ENCODE measurements around the gene MMP24.
"Not testable (repeated sequence)": the region's sequence is repeated elsewhere in the genome, so short reads cannot be mapped to it uniquely, and the experiment has no call there.

Gene MMP24

DNA sequence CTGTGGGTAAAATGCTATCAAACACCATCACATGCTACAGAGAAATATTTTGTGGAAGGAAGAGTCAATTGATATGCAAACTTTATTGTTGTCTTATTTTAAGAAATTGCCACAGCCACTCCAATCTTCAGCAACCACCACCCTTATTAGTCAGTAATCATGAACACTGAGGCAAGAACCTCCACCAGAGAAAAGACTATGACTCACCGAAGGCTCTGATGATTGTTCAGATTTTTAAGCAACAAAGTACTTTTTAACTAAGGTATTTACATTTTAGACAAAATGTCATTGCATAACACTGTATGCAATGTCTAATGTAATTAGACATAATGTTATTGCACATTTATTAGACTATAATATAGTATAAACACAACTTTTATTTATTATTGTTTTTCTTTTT is 26.2 kb upstream of the MMP24 start:
- Mint-ChIP-seq H3K27ac (no peak overlapping the region), H3K4me3 (no peak overlapping the region), H3K4me1 (ENCODE audit: low read depth) (no peaks in the 10 kb centered on the region), H3K36me3 (ENCODE audit: low read depth) (peaks cover 9% of the 10 kb centered on the region), H3K27me3 (ENCODE audit: low read depth) (no peaks in the 10 kb centered on the region), H3K9me3 (peaks cover 17% of the 10 kb centered on the region)

DNA sequence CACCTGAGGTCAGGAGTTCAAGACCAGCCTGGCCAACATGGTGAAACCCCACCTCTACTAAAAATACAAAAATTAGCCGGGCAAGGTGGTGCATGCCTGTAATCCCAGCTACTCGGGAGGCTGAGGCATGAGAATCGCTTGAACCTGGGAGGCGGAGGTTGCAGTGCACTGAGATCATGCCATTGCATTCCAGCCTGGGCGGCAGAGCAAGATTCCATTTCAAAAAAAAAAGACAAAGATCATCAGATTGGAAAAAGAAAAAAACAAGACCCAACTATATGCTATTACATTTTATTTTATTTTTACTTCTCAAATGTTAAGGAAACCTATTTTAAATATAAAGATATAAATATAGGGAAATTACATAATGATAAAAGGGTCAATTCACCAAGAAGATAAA is 25.0 kb upstream of the MMP24 start:
- H3K27me3 Mint-ChIP-seq (ENCODE audit: low read depth); H3K4me1 Mint-ChIP-seq (ENCODE audit: low read depth); H3K27ac Mint-ChIP-seq; H3K36me3 Mint-ChIP-seq (ENCODE audit: low read depth); H3K4me3 Mint-ChIP-seq: not testable (repeated sequence)
- H3K9me3 Mint-ChIP-seq, result peaks cover 14% of the 10 kb centered on the region

DNA sequence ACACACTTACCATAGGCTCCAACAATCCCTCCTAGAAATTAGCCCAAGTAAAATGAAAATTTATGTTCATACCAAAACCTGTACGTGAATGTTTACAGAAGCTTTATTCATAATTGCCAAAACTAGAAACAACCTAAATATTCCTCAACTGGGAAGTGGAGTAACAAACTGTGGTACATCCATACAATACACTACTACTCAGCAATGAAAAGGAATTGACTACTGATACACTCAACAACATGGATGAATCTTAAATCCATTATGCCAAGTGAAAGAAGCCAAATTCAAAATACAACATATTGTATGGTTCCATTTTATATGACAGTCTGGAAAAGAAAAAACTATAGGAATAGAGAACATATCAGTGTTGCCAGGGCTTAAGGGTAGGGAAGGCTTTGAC is 19.7 kb upstream of the MMP24 start:
- Mint-ChIP-seq H3K9me3 (no peaks in the 10 kb centered on the region), H3K4me1 (ENCODE audit: low read depth) (no peaks in the 10 kb centered on the region), H3K27ac (no peak overlapping the region), H3K27me3 (ENCODE audit: low read depth) (no peaks in the 10 kb centered on the region), H3K36me3 (ENCODE audit: low read depth) (peaks cover 1% of the 10 kb centered on the region), H3K4me3 (no peak overlapping the region)

DNA sequence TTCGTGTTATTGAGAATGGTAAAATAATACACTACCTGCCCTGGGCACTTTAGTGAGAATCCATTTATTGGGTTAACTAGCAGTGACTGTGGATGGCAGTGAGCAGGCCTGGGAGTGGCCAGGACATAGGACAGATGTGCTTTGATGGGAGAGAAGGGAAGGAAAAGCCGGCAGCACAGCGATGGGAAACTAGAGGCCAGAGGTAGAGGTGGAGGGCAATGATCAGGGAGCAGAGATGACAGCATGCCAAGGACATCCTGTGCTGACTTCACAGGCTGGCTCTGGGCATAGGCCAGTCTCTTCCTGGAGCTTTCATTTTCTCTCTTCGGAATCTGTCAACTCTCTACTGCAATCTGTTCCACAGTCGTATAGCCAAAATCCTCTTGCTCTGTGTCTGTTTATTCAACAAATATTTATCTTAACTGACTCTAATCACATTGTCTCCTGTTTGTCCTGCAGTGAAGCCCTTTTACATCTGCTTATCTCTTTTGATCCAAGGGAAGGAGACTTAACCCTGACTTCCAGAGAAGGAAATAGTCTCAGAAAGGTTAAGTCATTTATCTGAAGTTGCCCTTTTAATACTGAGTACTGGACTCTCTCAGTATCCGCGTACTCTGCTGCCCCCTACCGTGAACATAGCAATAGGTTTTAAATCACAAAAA is 18.4 kb upstream of the MMP24 start:
- peaks cover 1% of the 10 kb centered on the region for H3K36me3 Mint-ChIP-seq (ENCODE audit: low read depth)
- no peaks in the 10 kb centered on the region for H3K27me3 Mint-ChIP-seq (ENCODE audit: low read depth)
- no peaks in the 10 kb centered on the region for H3K4me1 Mint-ChIP-seq (ENCODE audit: low read depth)
- no peak overlapping the region for H3K27ac Mint-ChIP-seq
- H3K9me3 Mint-ChIP-seq, result no peaks in the 10 kb centered on the region
- H3K4me3 Mint-ChIP-seq, result no peak overlapping the region

DNA sequence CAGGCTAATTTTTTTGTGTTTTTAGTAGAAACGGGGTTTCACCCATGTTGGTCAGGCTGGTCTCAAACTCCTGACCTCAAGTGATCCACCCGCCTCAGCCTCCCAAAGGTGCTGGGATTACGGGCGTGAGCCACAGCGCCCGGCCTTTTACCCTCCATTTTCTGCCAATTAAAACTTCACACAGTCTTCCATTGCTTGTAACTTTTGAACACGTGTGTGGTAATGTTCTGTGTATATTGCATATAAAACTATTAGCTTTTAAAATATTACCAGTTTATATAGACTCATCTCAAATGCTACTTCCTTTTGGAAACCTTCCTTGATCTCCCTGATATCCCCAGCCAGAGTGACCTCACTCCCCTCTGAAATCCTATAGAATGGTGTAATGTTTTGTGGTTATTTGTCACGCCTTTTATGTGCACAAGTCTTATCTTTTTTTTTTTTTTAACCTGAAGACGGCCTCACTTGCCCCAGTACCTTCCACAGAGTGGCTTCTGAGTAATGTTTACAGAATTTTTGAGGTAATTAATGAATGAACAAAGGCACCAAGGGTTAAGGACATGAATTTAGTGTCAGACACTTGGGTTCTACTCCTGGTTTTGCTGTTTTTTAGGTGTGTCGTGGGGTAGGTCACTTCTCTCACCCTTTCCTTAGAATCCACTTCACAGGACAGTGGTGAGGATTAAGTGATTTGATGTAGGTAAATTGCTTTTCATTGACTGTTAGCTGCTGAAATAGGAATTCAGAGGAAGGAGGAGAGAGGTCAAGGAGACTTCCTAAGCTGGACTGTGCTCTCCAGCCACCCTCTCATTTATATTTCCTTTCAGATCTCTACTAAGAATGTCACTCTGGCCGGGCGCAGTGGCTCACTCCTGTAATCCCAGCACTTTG is 11.2 kb upstream of the MMP24 start:
- H3K4me1 Mint-ChIP-seq (ENCODE audit: low read depth), result no peaks in the 10 kb centered on the region
- H3K36me3 Mint-ChIP-seq (ENCODE audit: low read depth), result no peaks in the 10 kb centered on the region
- H3K9me3 Mint-ChIP-seq, result no peaks in the 10 kb centered on the region
- H3K27me3 Mint-ChIP-seq (ENCODE audit: low read depth), result no peaks in the 10 kb centered on the region
- no peak overlapping the region for H3K4me3 Mint-ChIP-seq
- H3K27ac Mint-ChIP-seq, result no peak overlapping the region

DNA sequence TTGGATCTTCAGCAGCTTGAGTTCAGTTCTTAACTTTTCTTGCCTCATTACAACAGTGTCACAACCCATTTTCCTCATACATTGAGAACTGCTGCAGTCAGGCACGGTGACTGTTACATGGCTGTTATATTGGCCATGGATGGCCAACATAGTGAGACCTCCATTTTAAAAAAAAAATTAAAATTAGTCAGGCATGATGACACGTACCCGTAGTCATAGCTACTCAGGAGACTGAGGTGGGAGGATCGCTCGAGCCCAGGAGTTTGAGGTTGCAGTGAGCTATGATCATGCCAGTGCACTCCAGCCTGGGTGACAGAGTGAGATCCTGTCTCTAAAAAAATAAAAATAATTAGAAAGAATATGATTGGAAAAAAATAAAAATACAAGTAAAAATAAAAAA is 9.9 kb upstream of the MMP24 start:
- Mint-ChIP-seq H3K27ac (no peak overlapping the region), H3K36me3 (ENCODE audit: low read depth) (no peaks in the 10 kb centered on the region), H3K4me3 (no peak overlapping the region), H3K27me3 (ENCODE audit: low read depth) (no peaks in the 10 kb centered on the region), H3K4me1 (ENCODE audit: low read depth) (no peaks in the 10 kb centered on the region), H3K9me3 (no peaks in the 10 kb centered on the region)

DNA sequence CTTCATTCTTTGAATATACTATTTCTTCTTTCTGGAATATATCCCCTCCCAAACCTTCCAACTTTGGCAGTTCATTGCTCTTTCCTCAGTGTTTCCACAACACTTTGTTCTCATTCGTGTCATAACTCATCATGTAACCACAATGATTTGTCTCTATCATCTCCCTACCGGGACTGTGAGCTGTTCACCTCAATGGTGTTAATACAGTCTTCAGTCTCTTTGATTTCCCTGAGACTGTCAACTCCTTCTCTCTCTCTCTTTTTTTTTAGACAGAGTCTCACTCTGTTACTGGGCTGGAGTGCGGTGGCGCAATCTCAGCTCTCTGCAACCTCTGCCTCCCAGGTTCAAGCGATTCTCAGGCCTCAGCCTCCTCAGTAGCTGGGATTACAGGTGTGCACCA is 2.5 kb upstream of the MMP24 start:
- Mint-ChIP-seq H3K36me3 (ENCODE audit: low read depth) (peaks cover 6% of the 10 kb centered on the region), H3K9me3 (no peaks in the 10 kb centered on the region)

DNA sequence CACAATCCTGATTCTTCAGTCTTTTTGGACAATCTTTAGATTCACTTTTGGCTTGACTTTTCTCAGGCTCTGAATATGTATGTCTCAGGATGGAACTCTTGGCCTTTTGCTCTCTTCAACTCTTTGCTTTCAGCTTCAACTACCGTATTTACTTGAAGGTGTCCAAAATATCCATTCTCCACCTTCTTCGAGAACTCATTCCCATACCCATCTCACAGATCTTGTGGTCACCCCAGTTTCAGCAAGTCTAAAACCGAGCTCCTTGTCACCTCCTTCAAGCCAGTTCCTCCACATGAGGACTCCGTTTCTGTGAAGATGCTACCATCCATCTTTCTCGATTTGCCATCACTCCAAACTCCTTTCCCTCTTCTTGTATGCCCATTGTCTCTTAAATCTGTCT is 2.0 kb upstream of the MMP24 start:
- no peaks in the 10 kb centered on the region for H3K9me3 Mint-ChIP-seq
- no peak overlapping the region for H3K27ac Mint-ChIP-seq
- H3K36me3 Mint-ChIP-seq (ENCODE audit: low read depth), result peaks cover 6% of the 10 kb centered on the region
- H3K27me3 Mint-ChIP-seq (ENCODE audit: low read depth), result peaks cover 52% of the 10 kb centered on the region
- H3K4me3 Mint-ChIP-seq, result no peak overlapping the region
- peaks cover 6% of the 10 kb centered on the region for H3K4me1 Mint-ChIP-seq (ENCODE audit: low read depth)

More for the DNA sequence above, 2.5 kb upstream of the MMP24 start:
- Mint-ChIP-seq H3K4me3 (no peak overlapping the region), H3K4me1 (ENCODE audit: low read depth) (peaks cover 6% of the 10 kb centered on the region), H3K27me3 (ENCODE audit: low read depth) (peaks cover 46% of the 10 kb centered on the region), H3K27ac (no peak overlapping the region)

DNA sequence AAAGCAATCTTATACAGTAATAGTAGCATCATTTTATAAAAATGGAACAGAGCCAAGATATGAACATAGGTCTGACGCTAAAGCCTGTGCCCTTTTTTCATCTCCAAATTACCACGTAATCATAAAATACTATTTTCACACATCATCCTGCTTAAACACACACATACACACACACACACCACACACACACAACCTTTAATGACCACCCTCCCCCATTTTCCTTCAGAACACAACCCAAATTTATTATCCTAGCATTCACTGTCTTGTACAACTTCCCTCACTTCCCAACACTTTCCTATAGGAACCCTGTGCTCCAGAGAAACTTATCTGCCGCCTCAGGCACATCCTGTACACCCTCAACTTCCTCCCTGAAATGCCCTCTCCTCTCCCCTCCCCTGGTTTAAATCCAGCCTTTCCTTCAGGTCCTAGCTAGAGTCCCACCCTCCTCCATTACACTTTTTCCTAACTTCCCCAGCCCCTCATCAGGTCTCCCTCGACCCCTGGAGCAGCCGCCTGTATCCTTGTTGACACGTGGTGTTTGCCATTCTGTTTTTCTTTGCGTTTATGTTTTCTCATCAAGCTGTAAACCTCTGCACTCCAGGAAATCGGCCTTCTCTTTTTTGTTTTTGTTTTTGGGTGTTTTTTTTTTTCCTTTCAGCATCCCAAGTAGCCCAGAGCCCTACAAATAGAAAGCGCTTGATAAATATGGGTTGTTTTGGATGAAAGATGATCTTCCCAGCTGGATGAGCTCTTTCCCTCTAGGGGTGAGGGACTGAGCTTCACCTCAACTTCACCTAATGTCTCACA is 968 bp upstream of the MMP24 start:
- H3K4me1 Mint-ChIP-seq (ENCODE audit: low read depth), result peaks cover 6% of the 10 kb centered on the region
- H3K27ac Mint-ChIP-seq, result no peak overlapping the region
- H3K9me3 Mint-ChIP-seq, result no peaks in the 10 kb centered on the region
- H3K27me3 Mint-ChIP-seq (ENCODE audit: low read depth), result peaks cover 55% of the 10 kb centered on the region
- peak overlapping the region; percentile 45 for H3K4me3 Mint-ChIP-seq
- peaks cover 6% of the 10 kb centered on the region for H3K36me3 Mint-ChIP-seq (ENCODE audit: low read depth)

DNA sequence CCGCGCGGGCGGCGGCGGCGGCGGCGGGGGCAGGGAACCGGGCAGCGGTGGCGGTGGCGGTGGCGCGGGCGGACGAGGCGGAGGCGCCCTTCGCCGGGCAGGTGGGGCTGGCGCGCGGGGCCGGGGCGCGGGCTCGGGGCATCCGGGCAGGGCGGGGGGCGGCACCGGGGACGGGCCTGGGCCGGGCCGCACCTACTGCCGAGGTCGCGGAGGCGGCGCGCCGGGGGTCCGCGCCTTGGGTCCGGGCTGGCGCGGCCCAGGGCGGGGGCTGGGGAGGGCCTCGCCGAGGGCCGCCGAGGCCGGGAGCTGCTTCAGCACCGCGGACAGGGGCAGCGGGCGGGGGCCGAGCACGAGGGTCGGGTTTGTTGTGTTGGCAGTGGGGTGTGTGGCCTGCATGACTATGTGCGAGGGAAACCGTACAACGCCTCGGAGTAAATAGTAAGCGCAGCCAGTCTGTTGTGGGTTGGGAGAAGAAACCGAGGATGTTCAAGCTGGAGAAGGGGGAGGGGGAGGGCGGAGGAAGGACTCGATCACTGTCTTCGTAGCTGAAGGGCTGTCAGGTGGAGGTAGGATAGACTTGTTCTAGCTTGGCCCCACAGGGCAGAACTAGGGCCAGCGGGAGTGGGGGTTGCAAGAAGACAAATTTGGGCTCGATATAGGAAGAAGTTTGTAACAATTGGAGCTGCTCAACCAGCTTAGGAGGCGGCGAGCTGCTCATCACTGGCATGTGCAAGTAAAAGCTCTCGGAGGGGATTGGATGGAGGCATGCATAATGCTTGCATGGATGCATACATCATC is 593 bp downstream of the MMP24 start:
- peaks cover 59% of the 10 kb centered on the region for H3K27me3 Mint-ChIP-seq (ENCODE audit: low read depth)
- peaks cover 6% of the 10 kb centered on the region for H3K4me1 Mint-ChIP-seq (ENCODE audit: low read depth)
- H3K27ac Mint-ChIP-seq, result no peak overlapping the region
- H3K4me3 Mint-ChIP-seq, result peak overlapping the region; percentile 57
- H3K9me3 Mint-ChIP-seq, result no peaks in the 10 kb centered on the region
- peaks cover 6% of the 10 kb centered on the region for H3K36me3 Mint-ChIP-seq (ENCODE audit: low read depth)

DNA sequence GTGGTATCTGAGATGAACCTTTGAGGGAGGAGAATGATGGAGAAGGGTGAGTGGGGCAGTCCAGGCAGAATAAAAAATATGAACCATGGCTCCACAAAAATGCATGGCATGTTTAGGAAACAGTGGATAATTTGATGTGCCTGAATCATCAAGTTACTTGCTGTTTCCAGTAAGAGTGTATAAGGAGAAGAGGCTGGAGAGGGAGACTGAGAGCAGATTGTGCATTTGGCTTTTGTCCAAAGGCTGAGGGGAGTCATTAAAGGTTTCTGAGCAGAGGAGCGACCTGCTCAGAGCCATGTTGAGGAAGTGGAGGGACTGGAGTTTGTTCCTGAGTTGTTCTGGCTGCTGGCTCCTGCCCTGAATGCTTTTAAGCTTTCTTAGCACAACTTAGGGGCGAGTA is 6.1 kb downstream of the MMP24 start:
- Mint-ChIP-seq H3K36me3 (ENCODE audit: low read depth) (peaks cover 3% of the 10 kb centered on the region), H3K4me3 (no peak overlapping the region), H3K9me3 (no peaks in the 10 kb centered on the region), H3K27me3 (ENCODE audit: low read depth) (peaks cover 27% of the 10 kb centered on the region), H3K27ac (no peak overlapping the region), H3K4me1 (ENCODE audit: low read depth) (no peaks in the 10 kb centered on the region)

DNA sequence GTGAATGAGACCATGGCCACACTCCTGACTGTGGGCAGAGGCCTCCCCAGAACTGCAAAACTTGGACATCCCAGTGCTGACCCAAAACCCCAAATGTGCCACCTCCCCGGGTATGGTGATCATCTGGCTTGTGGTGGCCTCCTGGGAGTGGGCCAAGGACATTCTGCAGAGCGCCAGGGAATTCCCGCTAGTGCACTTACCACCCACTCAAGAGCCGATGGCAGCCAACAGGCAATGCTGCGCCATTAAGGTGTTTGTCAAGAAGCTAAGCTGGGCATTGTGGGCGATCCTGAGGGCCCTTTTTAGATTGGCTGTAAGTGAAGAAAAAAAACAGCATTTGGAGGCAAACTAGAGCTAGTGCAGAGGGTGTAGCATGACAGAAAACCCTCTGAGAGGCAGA is 9.4 kb downstream of the MMP24 start:
- H3K27ac Mint-ChIP-seq, result no peak overlapping the region
- peaks cover 3% of the 10 kb centered on the region for H3K36me3 Mint-ChIP-seq (ENCODE audit: low read depth)
- H3K4me3 Mint-ChIP-seq, result no peak overlapping the region
- H3K9me3 Mint-ChIP-seq, result no peaks in the 10 kb centered on the region
- peaks cover 1% of the 10 kb centered on the region for H3K27me3 Mint-ChIP-seq (ENCODE audit: low read depth)
- H3K4me1 Mint-ChIP-seq (ENCODE audit: low read depth), result peaks cover 3% of the 10 kb centered on the region

DNA sequence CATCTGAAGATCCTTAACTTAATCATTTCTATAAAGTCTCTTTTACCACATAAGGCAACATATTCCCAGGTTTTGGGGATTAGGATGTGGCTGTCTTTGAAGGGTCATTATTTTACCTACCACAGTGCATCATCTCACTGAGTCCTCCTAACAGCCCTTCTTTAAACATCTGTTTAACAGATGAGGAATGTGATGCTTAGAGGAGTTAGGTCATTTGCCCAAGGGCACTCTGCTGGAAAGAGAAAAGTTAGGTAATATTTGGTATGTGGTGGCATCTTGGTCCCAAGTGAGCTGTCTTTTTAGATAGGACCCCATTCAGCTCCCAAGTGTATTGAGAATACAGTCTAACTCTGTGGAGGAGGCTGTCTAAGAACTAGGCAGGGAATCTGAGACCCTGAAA is 11.0 kb downstream of the MMP24 start:
- no peak overlapping the region for H3K4me3 Mint-ChIP-seq
- no peak overlapping the region for H3K27ac Mint-ChIP-seq
- H3K36me3 Mint-ChIP-seq (ENCODE audit: low read depth), result peaks cover 3% of the 10 kb centered on the region
- H3K27me3 Mint-ChIP-seq (ENCODE audit: low read depth), result no peaks in the 10 kb centered on the region
- H3K4me1 Mint-ChIP-seq (ENCODE audit: low read depth), result peaks cover 3% of the 10 kb centered on the region
- H3K9me3 Mint-ChIP-seq, result no peaks in the 10 kb centered on the region

DNA sequence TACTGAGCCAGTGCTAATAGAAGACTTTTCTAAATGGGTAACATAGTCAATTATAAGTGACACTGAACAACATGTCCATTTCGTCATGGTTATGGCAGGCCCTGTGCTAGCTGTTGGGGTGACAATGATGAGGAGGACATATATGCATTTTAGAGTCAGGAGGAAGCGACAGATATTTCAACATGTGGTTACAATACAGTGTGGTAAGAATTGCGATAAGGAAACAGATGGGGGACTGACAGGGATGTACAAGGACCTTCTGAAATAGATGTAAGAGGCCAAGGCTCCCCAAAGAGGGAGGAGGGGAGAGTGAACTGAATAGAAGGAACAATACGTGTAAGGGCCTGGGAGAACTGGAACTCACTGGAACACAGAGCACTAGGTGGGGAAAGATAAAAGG is 11.7 kb downstream of the MMP24 start:
- Mint-ChIP-seq H3K36me3 (ENCODE audit: low read depth) (peaks cover 3% of the 10 kb centered on the region), H3K27ac (no peak overlapping the region), H3K9me3 (no peaks in the 10 kb centered on the region), H3K27me3 (ENCODE audit: low read depth) (no peaks in the 10 kb centered on the region), H3K4me3 (no peak overlapping the region), H3K4me1 (ENCODE audit: low read depth) (peaks cover 3% of the 10 kb centered on the region)
